DMS79 (cell line): ENCODE measurements around the gene CLDN22.

Experiments used
- DNase-seq: peaks from one replicate; lab custom pipeline; 2025; lab: John Stamatoyannopoulos, UW

The CLDN22 gene

DNA sequence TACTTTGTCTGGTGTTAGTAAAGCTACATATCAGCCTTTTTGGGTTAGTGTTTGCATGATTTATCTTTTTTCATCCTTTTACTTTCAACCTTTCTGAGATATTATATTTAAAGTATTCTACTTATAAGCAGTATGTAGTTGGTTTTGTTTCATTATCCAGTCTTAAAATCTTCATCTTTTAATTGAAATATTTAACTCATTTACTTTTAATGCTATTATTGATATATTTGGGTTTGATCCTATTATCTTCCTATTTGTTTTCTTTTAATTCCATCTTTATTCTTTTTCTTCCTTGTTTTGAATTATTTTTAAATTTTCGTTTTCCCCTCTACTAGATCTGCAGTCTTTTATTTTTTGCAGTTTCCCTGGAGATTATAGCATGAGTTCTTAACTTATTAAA is 44.0 kb downstream of the CLDN22 start:
- DNase-seq, result no peak

GRCh38 chr4:183272384-183272783 is 47.7 kb downstream of the CLDN22 start:
- DNase-seq, result no peak

- DNase-seq, result no peak
Measured at GRCh38 chr4:183268556-183268955, 51.5 kb downstream of the CLDN22 start.
